CD8-positive, alpha-beta memory T cell (primary cell): ENCODE data around the gene ZSWIM5. TPM values are rescaled to one million over a fixed set of nuclear protein-coding genes. Genes with fewer than 3 reads are reported as not detected.

Source experiments
- CTCF ChIA-PET: fragments of 350-600 bp; sonication (Branson Sonifier 250); formaldehyde crosslinking; loops from one replicate; lab custom pipeline; 2021; ENCODE audit warnings: antibody characterized with exemption; lab: Charles Lee
- POLR2A ChIA-PET: fragments of 350-600 bp; sonication (Branson Sonifier 250); formaldehyde crosslinking; loops from one replicate; lab custom pipeline; 2021; ENCODE audit warnings: antibody characterized with exemption; lab: Charles Lee
- DNase-seq, 5 donors: peaks; one replicate each; pipeline versions ENCODE4 v3.0.0 to v3.0.0-alpha.2; 2020 to 2022; ENCODE audit warnings: mixed read lengths in 1 of 5
- H3K27ac ChIP-seq: one replicate; pipeline ENCODE4 v1.7.0; 2013; ENCODE audit warnings: low read depth, mild to moderate bottlenecking, low read length, moderate library complexity
- H3K27me3 ChIP-seq: 2 replicates; pipeline ENCODE4 v1.7.0; 2013; ENCODE audit warnings: low read length, mild to moderate bottlenecking; ENCODE audit not compliant: insufficient read depth, poor library complexity, severe bottlenecking
- H3K36me3 ChIP-seq: 2 replicates; pipeline ENCODE4 v1.7.0; 2013; ENCODE audit warnings: mild to moderate bottlenecking, low read length, moderate library complexity; ENCODE audit not compliant: insufficient read depth
- H3K4me1 ChIP-seq: 2 replicates; pipeline ENCODE4 v1.7.0; 2013; ENCODE audit warnings: mild to moderate bottlenecking, low read length, moderate library complexity; ENCODE audit not compliant: insufficient read depth
- H3K4me3 ChIP-seq: 2 replicates; pipeline ENCODE4 v1.7.0; 2013; ENCODE audit warnings: mild to moderate bottlenecking, low read length
- H3K9me3 ChIP-seq: 2 replicates; pipeline ENCODE4 v1.7.0; 2013; ENCODE audit warnings: mild to moderate bottlenecking, low read length
- H3K27ac Mint-ChIP-seq, 8 donors: one replicate each; pipeline ENCODE4 v1.8.0; 2020 to 2021; ENCODE audit warnings: mixed read lengths in 8 of 8, mild to moderate bottlenecking in 6 of 8, inconsistent platforms in 3 of 8, moderate library complexity in 3 of 8
- H3K27me3 Mint-ChIP-seq, 2 donors: one replicate each; pipeline ENCODE4 v1.8.0; 2020 to 2021; ENCODE audit warnings: mixed read lengths in 2 of 2, mild to moderate bottlenecking in 1 of 2, moderate library complexity in 1 of 2
- H3K36me3 Mint-ChIP-seq, 3 donors: one replicate each; pipeline ENCODE4 v1.8.0; 2020 to 2021; ENCODE audit warnings: mixed read lengths in 3 of 3, inconsistent platforms in 1 of 3, mild to moderate bottlenecking in 1 of 3
- H3K4me1 Mint-ChIP-seq, 3 donors: one replicate each; pipeline ENCODE4 v1.8.0; 2020 to 2021; ENCODE audit warnings: mixed read lengths in 3 of 3, inconsistent platforms in 1 of 3, mild to moderate bottlenecking in 1 of 3
- H3K4me3 Mint-ChIP-seq, 7 donors: one replicate each; pipeline ENCODE4 v1.8.0; 2020 to 2021; ENCODE audit warnings: mixed read lengths in 7 of 7, mild to moderate bottlenecking in 6 of 7, moderate library complexity in 4 of 7, inconsistent platforms in 2 of 7
- H3K9me3 Mint-ChIP-seq, 5 donors: one replicate each; pipeline ENCODE4 v1.8.0; 2020 to 2022; ENCODE audit warnings: mixed read lengths in 5 of 5, mild to moderate bottlenecking in 3 of 5, moderate library complexity in 2 of 5, inconsistent platforms in 1 of 5
- polyA plus RNA-seq: library from polyadenylated mRNA; unstranded; fragments of 300-500 nt; fragmentation: Illumina TruSeq; gene quantifications from one replicate; pipeline ENCODE4 v1.2.3, GENCODE V29; 2021
- total RNA-seq, 2 experiments: library from RNA; stranded (reverse); gene quantifications; one replicate each; pipeline ENCODE4 v1.2.3, GENCODE V29; 2021

Gene ZSWIM5
- total and polyA plus RNA-seq, 3 experiments from 2014 or later = 0.69 to 1.4 (median 1.3) TPM

- Histone ChIP-seq H3K36me3 (peaks cover 12% of the 10 kb centered on the region), H3K27ac (no peak overlapping the region), H3K4me3 (no peak overlapping the region), H3K9me3 (no peaks in the 10 kb centered on the region), H3K27me3 (no peaks in the 10 kb centered on the region), H3K4me1 (peaks cover 28% of the 10 kb centered on the region)
- H3K27ac Mint-ChIP-seq = peak overlapping the region; percentile 25 to 86 (median 67)
- H3K27me3 Mint-ChIP-seq = no peaks in the 10 kb centered on the region
- ChIA-PET CTCF (interaction anchor here (0.7 to 6.6 kb wide), 27 partner anchors 10 to 554 kb away, joined by 3 to 173 read pairs (median 4); partner anchors contain the start of genes BEST4, CCDC163, EIF2B3 and MMACHC), POLR2A (interaction anchor here (0.7 to 1.4 kb wide), 7 partner anchors 28 to 485 kb away, joined by 3 to 9 read pairs (median 4); partner anchors contain the start of genes CCDC163, EIF2B3, MMACHC and MUTYH)
- H3K4me3 Mint-ChIP-seq = peak overlapping the region; percentile 52 to 82 (median 71)
- peaks cover 0 to 28% (median 6%) of the 10 kb centered on the region in 3 donors for H3K36me3 Mint-ChIP-seq
- H3K9me3 Mint-ChIP-seq = no peaks in the 10 kb centered on the region
- DNase-seq = peak; percentile 70 to 86 (median 73)
- peaks cover 30 to 48% (median 47%) of the 10 kb centered on the region in 3 donors for H3K4me1 Mint-ChIP-seq
Observed at GRCh38 chr1:45014321-45015028, 191.9 kb downstream of the ZSWIM5 start.

- Histone ChIP-seq H3K27ac (peak overlapping the region; percentile 74), H3K9me3 (no peaks in the 10 kb centered on the region), H3K4me3 (peak overlapping the region; percentile 66), H3K36me3 (peaks cover 19% of the 10 kb centered on the region), H3K27me3 (no peaks in the 10 kb centered on the region), H3K4me1 (peaks cover 31% of the 10 kb centered on the region)
- H3K27ac Mint-ChIP-seq = peak overlapping the region in 5 of 8 donors; percentile 17 to 86 (median 39)
- H3K4me3 Mint-ChIP-seq = peak overlapping the region in 4 of 7 donors; percentile 24 to 71 (median 50)
- no peaks in the 10 kb centered on the region for H3K27me3 Mint-ChIP-seq
- peaks cover 35 to 55% (median 54%) of the 10 kb centered on the region in 3 donors for H3K4me1 Mint-ChIP-seq
- H3K9me3 Mint-ChIP-seq = no peaks in the 10 kb centered on the region
- POLR2A ChIA-PET = interaction anchor here (0.8 to 1.7 kb wide), 6 partner anchors 287 to 486 kb away, joined by 3 to 9 read pairs (median 4); partner anchors contain the start of genes CCDC163 and MMACHC
- CTCF ChIA-PET = interaction anchor here (0.7 to 6.6 kb wide), 26 partner anchors 9 to 555 kb away, joined by 3 to 173 read pairs (median 4); partner anchors contain the start of genes BEST4, CCDC163, EIF2B3 and MMACHC
- H3K36me3 Mint-ChIP-seq = peaks cover 0 to 36% (median 6%) of the 10 kb centered on the region in 3 donors
- DNase-seq = no peak
Observed at GRCh38 chr1:45013551-45014209, 192.7 kb downstream of the ZSWIM5 start.

GRCh38 chr1:45012639-45013278 is 193.6 kb downstream of the ZSWIM5 start:
- H3K4me3 Mint-ChIP-seq = peak overlapping the region; percentile 89 to 98 (median 96)
- H3K9me3 Mint-ChIP-seq = no peaks in the 10 kb centered on the region
- CTCF ChIA-PET = interaction anchor here (0.9 to 6.6 kb wide), 11 partner anchors 24 to 479 kb away, joined by 3 to 173 read pairs (median 7); partner anchors contain the start of genes BEST4, MUTYH, PLK3 and TESK2
- H3K4me1 Mint-ChIP-seq = peaks cover 35 to 60% (median 55%) of the 10 kb centered on the region in 3 donors
- Histone ChIP-seq H3K4me1 (peaks cover 31% of the 10 kb centered on the region), H3K4me3 (peak overlapping the region; percentile 66), H3K27me3 (no peaks in the 10 kb centered on the region), H3K27ac (peak overlapping the region; percentile 74), H3K9me3 (no peaks in the 10 kb centered on the region), H3K36me3 (peaks cover 28% of the 10 kb centered on the region)
- peak overlapping the region; percentile 65 to 99 (median 98) for H3K27ac Mint-ChIP-seq
- no peaks in the 10 kb centered on the region for H3K27me3 Mint-ChIP-seq
- peaks cover 0 to 46% (median 8%) of the 10 kb centered on the region in 3 donors for H3K36me3 Mint-ChIP-seq
- POLR2A ChIA-PET = interaction anchor here (0.5 to 3.2 kb wide), 12 partner anchors 26 to 507 kb away, joined by 3 to 55 read pairs (median 4); partner anchors contain the start of genes EIF2B3, MUTYH, RPS8 and TESK2
- DNase-seq = peak in 2 of 5 donors; percentile 18 to 53

GRCh38 chr1:45011837-45012638 is 194.4 kb downstream of the ZSWIM5 start, which contains the start of gene UROD:
Gene UROD, plus strand, starts transcription at chr1:45012254. Its CDS starts 12 bp downstream, at chr1:45012266.
- no peaks in the 10 kb centered on the region for H3K9me3 ChIP-seq
- H3K27ac ChIP-seq = peak within 1 kb of the TSS; percentile 74
- H3K4me1 ChIP-seq = peaks cover 31% of the 10 kb centered on the region
- H3K36me3 Mint-ChIP-seq = peaks cover 0 to 53% (median 11%) of the 10 kb centered on the region in 3 donors
- H3K9me3 Mint-ChIP-seq = no peaks in the 10 kb centered on the region
- H3K27ac Mint-ChIP-seq = peak within 1 kb of the TSS; percentile 86 to 99 (median 98)
- POLR2A ChIA-PET = interaction anchor here (0.5 to 3.2 kb wide), 24 partner anchors 10 to 572 kb away, joined by 3 to 55 read pairs (median 4); partner anchors contain the start of genes BTBD19, CCDC163, EIF2B3 and MMACHC
- H3K27me3 ChIP-seq = no peaks in the 10 kb centered on the region
- peak within 1 kb of the TSS; percentile 66 for H3K4me3 ChIP-seq
- H3K4me1 Mint-ChIP-seq = peaks cover 35 to 60% (median 55%) of the 10 kb centered on the region in 3 donors
- CTCF ChIA-PET = interaction anchor here (0.9 to 6.6 kb wide), 15 partner anchors 24 to 674 kb away, joined by 3 to 173 read pairs (median 7); partner anchors contain the start of genes BEST4, EIF2B3, GPBP1L1 and MUTYH
- peaks cover 36% of the 10 kb centered on the region for H3K36me3 ChIP-seq
- H3K27me3 Mint-ChIP-seq = no peaks in the 10 kb centered on the region
- DNase-seq = peak; percentile 79 to 93 (median 86)
- H3K4me3 Mint-ChIP-seq = peak within 1 kb of the TSS; percentile 89 to 98 (median 96)

DNA sequence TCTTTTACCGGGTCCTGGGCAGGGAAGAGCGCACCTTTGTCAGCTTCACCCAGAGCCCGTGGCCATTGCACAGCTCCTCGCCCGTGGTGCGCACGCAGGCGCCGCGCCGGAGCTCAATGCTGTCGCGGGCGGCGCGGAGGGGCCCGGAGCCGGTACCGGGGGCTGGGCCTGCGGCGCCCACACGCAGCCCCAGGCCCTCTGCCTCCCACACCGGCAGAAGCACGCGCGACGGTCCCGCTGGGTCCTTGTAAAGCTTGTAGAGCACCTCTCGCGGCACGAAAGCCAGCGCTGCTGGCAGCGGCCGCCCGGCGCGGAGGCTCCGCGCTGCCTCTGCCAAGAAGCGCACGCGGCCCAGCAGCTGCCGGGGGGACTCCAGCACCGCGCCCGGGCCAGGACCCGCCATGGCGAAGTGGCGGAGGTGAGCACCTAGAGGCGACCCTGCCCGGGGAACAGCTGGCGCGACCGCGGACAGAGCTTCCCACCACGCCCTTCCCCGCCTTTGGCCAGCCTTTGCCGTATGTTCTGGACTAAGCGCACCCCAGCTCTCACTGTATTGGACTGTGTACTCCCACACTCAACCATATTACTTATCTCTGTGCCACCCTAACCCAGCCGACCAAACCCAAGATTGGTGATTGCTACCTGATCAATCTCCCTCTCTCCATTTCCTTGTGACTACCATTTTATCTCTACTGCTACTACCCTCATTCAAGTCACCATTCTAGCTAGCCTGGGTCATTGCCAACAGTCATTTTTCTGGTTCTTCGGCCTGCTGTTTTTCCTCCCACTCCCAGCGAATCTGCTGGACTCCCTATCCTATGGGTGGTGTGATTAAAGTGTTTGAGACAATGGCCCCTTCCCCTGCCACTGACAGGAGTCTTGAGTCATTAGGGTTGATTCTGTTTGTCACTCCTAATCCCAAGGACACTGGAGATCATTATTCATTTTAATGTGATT is 195.3 kb downstream of the ZSWIM5 start, which contains the start of gene HECTD3:
HECTD3 (minus strand) TSS at position 470 of the 957 bp plus-strand sequence; CDS start at position 403, 67 bp downstream.
- H3K27me3 ChIP-seq = no peaks in the 10 kb centered on the region
- H3K4me3 Mint-ChIP-seq = peak within 1 kb of the TSS; percentile 91 to 98 (median 96)
- CTCF ChIA-PET = interaction anchor here (0.9 to 6.6 kb wide), 20 partner anchors 13 to 675 kb away, joined by 3 to 173 read pairs (median 5); partner anchors contain the start of genes BEST4, EIF2B3, GPBP1L1 and MUTYH
- peaks cover 35 to 60% (median 55%) of the 10 kb centered on the region in 3 donors for H3K4me1 Mint-ChIP-seq
- peak within 1 kb of the TSS; percentile 86 to 99 (median 98) for H3K27ac Mint-ChIP-seq
- peak within 1 kb of the TSS; percentile 74 for H3K27ac ChIP-seq
- H3K36me3 Mint-ChIP-seq = peaks cover 0 to 62% (median 13%) of the 10 kb centered on the region in 3 donors
- no peaks in the 10 kb centered on the region for H3K27me3 Mint-ChIP-seq
- peaks cover 31% of the 10 kb centered on the region for H3K4me1 ChIP-seq
- H3K9me3 Mint-ChIP-seq = no peaks in the 10 kb centered on the region
- DNase-seq = peak; percentile 54 to 80 (median 64)
- POLR2A ChIA-PET = interaction anchor here (0.6 to 3.2 kb wide), 29 partner anchors 9 to 721 kb away, joined by 3 to 55 read pairs (median 4); partner anchors contain the start of genes BTBD19, CCDC163, EIF2B3 and MMACHC
- no peaks in the 10 kb centered on the region for H3K9me3 ChIP-seq
- H3K36me3 ChIP-seq = peaks cover 42% of the 10 kb centered on the region
- H3K4me3 ChIP-seq = peak within 1 kb of the TSS; percentile 66
